Natural killer cell (primary cell): ENCODE results near the gene SLC10A2. TPM values are rescaled to one million over a fixed set of nuclear protein-coding genes. Genes with fewer than 3 reads are reported as not detected.

Source experiments
- ATAC-seq, 3 donors: fragments of 150-1000 bp in 2 of 3; fragments of 200-7000 bp in 1 of 3; cut with Tn5 transposase; 1 replicate in 1 of 3; 2 replicates in 2 of 3; pipeline ENCODE4 v1.10.0; 2021; ENCODE audit warnings: mild to moderate bottlenecking in 2 of 3, moderate library complexity in 2 of 3
- DNase-seq, 2 donors: peaks; one replicate each; pipeline versions ENCODE4 v3.0.0 to v3.0.0-alpha.2; 2013 to 2021; ENCODE audit warnings: mixed read lengths in 1 of 2
- H3K27ac ChIP-seq: one replicate; pipeline ENCODE4 v1.5.1; 2013; ENCODE audit warnings: mild to moderate bottlenecking, low read length
- H3K27me3 ChIP-seq: one replicate; pipeline ENCODE4 v1.6.1; 2013; ENCODE audit warnings: low read length; ENCODE audit not compliant: control insufficient read depth, insufficient read depth
- H3K36me3 ChIP-seq: one replicate; pipeline ENCODE4 v1.6.1; 2013; ENCODE audit warnings: low read length; ENCODE audit not compliant: control insufficient read depth, insufficient read depth
- H3K4me1 ChIP-seq: one replicate; pipeline ENCODE4 v1.6.1; 2013; ENCODE audit warnings: low read length; ENCODE audit not compliant: control insufficient read depth, insufficient read depth
- H3K4me3 ChIP-seq: one replicate; pipeline ENCODE4 v1.5.1; 2013; ENCODE audit warnings: low read length
- H3K9me3 ChIP-seq: one replicate; pipeline ENCODE4 v1.6.1; 2013; ENCODE audit warnings: low read length; ENCODE audit not compliant: control insufficient read depth, insufficient read depth
- H3K27ac Mint-ChIP-seq, 2 donors: one replicate each; pipeline ENCODE4 v1.8.0; 2022; ENCODE audit warnings: mild to moderate bottlenecking in 2 of 2, mixed read lengths in 2 of 2, moderate library complexity in 1 of 2
- H3K27me3 Mint-ChIP-seq, 2 donors: one replicate each; pipeline ENCODE4 v1.8.0; 2022; ENCODE audit warnings: low read depth in 2 of 2, mixed read lengths in 2 of 2
- H3K36me3 Mint-ChIP-seq: one replicate; pipeline ENCODE4 v1.8.0; 2022; ENCODE audit warnings: mixed read lengths
- H3K4me1 Mint-ChIP-seq, 2 donors: one replicate each; pipeline ENCODE4 v1.8.0; 2022; ENCODE audit warnings: mixed read lengths in 2 of 2
- H3K4me3 Mint-ChIP-seq: one replicate; pipeline ENCODE4 v1.8.0; 2022; ENCODE audit warnings: mild to moderate bottlenecking, moderate library complexity, mixed read lengths
- H3K9me3 Mint-ChIP-seq, 2 donors: one replicate each; pipeline ENCODE4 v1.8.0; 2022; ENCODE audit warnings: mixed read lengths in 2 of 2
- WGBS: methylation state at CpG from one replicate; pipeline ENCODE4 v1.1.7; 2013; ENCODE audit warnings: missing lambda C conversion rate; ENCODE audit not compliant: insufficient coverage; 5-methylcytosine and 5-hydroxymethylcytosine counted together
- intact Hi-C: fragments of 100-400 bp; cut with micrococcal nuclease; formaldehyde crosslinking; loops from one replicate; pipeline ENCODE4 v1.14.2; 2022
- total RNA-seq, 4 donors: library from RNA; stranded (reverse); fragments of 120-200 nt in 1 of 4; gene quantifications; one replicate each; pipeline versions ENCODE4 v1.2.3 to v1.2.4, GENCODE V29; 2013 to 2022
- TF ChIP-seq, protein P1 (sequence below): fragments of 200-600 bp; IDR thresholded peaks from one replicate; pipeline ENCODE4 v1.8.0; 2022; ENCODE audit warnings: antibody characterized with exemption

Gene SLC10A2
- total RNA-seq, 3 donors from 2014 or later (not counting 1 experiment from before 2014, with no cell fraction given): not detected

DNA sequence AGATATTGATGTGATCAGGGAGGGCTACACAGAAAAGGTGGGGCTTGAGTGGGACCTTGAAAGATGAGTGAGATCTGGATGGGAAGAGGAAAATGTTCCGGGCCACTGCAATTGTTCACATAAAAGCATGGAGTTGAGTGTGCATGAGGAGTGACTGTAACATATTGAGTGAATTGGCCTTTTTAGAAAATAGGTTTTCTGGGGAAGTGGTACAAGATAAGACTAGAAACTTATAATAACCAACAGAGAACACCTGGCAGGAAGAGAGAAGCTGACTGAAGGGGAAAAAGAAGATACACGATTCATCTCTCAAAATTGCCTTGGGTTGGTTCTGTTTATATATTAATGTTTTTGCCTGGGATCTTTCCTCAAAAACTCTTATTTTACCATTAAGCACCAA lies 32.2 kb downstream of the SLC10A2 start:
- no peak overlapping the region for H3K27ac Mint-ChIP-seq
- intact Hi-C loops: no loop called here
- H3K27me3 Mint-ChIP-seq: no peaks in the 10 kb centered on the region
- TF ChIP-seq, protein P1, sequence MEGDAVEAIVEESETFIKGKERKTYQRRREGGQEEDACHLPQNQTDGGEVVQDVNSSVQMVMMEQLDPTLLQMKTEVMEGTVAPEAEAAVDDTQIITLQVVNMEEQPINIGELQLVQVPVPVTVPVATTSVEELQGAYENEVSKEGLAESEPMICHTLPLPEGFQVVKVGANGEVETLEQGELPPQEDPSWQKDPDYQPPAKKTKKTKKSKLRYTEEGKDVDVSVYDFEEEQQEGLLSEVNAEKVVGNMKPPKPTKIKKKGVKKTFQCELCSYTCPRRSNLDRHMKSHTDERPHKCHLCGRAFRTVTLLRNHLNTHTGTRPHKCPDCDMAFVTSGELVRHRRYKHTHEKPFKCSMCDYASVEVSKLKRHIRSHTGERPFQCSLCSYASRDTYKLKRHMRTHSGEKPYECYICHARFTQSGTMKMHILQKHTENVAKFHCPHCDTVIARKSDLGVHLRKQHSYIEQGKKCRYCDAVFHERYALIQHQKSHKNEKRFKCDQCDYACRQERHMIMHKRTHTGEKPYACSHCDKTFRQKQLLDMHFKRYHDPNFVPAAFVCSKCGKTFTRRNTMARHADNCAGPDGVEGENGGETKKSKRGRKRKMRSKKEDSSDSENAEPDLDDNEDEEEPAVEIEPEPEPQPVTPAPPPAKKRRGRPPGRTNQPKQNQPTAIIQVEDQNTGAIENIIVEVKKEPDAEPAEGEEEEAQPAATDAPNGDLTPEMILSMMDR: no peak
- DNase-seq (no peak), ATAC-seq (no peak)
- H3K36me3 Mint-ChIP-seq: no peaks in the 10 kb centered on the region
- Histone ChIP-seq H3K27me3 (no peaks in the 10 kb centered on the region), H3K36me3 (no peaks in the 10 kb centered on the region), H3K4me3 (no peak overlapping the region), H3K9me3 (no peaks in the 10 kb centered on the region), H3K4me1 (no peaks in the 10 kb centered on the region), H3K27ac (no peak overlapping the region)
- peaks cover 0 to 3% of the 10 kb centered on the region in 2 donors for H3K9me3 Mint-ChIP-seq
- 91% methylated on average over 1 of the region's 2 CpGs for WGBS
- no peaks in the 10 kb centered on the region for H3K4me1 Mint-ChIP-seq
- H3K4me3 Mint-ChIP-seq: no peak overlapping the region

DNA sequence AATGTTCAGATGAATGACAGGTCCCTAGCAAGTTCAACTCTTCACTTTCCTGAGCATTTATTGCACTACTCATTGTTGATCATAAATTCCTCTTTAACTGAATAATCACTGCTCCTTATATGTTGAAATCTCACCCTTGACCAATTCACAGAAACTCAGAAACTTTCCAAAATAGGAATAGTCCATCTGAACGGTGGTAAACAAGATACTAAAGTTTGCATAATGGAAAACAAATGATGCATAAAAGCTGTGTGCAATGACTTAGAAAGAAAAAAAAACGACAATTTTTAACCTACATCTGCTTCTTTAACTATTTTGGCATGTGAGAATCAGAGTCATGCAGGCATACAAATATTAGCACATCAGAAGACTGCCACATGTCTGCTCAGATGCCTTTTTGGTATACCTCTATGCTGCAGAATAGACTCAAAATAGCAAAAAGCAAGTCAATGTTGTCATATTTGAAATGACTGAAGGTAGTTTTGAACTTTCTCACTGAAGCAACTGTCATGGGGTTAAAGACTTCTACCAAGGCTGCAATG lies 34.8 kb downstream of the SLC10A2 start:
- Histone ChIP-seq H3K9me3 (peaks cover 5% of the 10 kb centered on the region), H3K36me3 (no peaks in the 10 kb centered on the region), H3K4me3 (no peak overlapping the region), H3K27ac (no peak overlapping the region), H3K27me3 (no peaks in the 10 kb centered on the region), H3K4me1 (no peaks in the 10 kb centered on the region)
- Mint-ChIP-seq H3K4me1 (no peaks in the 10 kb centered on the region), H3K27ac (no peak overlapping the region), H3K4me3 (no peak overlapping the region), H3K27me3 (no peaks in the 10 kb centered on the region), H3K36me3 (no peaks in the 10 kb centered on the region), H3K9me3 (peaks cover 7 to 8% of the 10 kb centered on the region in 2 donors)
- intact Hi-C loops: no loop called here
- WGBS: 15% methylated on average over 1 of the region's 2 CpGs
- TF ChIP-seq, protein P1: no peak
- no peak for DNase-seq
- ATAC-seq: no peak

GRCh38 chr13:103030776-103031175 lies 35.4 kb downstream of the SLC10A2 start:
- H3K27ac Mint-ChIP-seq: no peak overlapping the region
- TF ChIP-seq, protein P1: no peak
- H3K4me3 Mint-ChIP-seq: no peak overlapping the region
- Histone ChIP-seq H3K4me3 (no peak overlapping the region), H3K27me3 (no peaks in the 10 kb centered on the region), H3K36me3 (no peaks in the 10 kb centered on the region), H3K4me1 (no peaks in the 10 kb centered on the region), H3K27ac (no peak overlapping the region), H3K9me3 (peaks cover 5% of the 10 kb centered on the region)
- intact Hi-C loops: no loop called here
- H3K9me3 Mint-ChIP-seq: peaks cover 10% of the 10 kb centered on the region in 2 donors
- H3K27me3 Mint-ChIP-seq: no peaks in the 10 kb centered on the region
- ATAC-seq (no peak), DNase-seq (no peak)
- peaks cover 5% of the 10 kb centered on the region for H3K36me3 Mint-ChIP-seq
- WGBS: 83% methylated on average over 2 of the region's 2 CpGs
- H3K4me1 Mint-ChIP-seq: no peaks in the 10 kb centered on the region

DNA sequence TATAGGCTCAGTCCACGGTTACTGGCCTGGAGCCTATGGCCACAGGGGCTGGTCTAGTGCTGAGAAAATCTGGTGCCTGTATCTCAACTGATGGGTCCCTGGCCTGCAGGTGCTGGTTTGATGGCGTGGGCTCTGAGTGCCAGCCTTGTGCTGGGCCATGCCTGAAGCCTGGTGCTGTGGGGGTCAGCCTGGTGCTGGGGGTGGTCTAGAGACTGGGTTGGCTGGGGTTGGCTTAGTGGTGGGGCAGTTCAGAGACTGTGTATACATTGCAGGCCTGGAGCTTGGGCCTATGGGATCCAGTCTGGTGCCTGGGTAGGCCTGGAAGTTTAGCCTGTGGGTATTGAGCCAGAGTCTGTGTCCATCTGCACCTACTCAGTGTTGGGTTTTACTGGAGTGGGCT lies 36.4 kb downstream of the SLC10A2 start:
- intact Hi-C loops: no loop called here
- H3K36me3 ChIP-seq: no peaks in the 10 kb centered on the region
- 83% methylated on average over 2 of the region's 2 CpGs for WGBS
- no peak overlapping the region for H3K4me3 ChIP-seq
- DNase-seq: no peak
- no peaks in the 10 kb centered on the region for H3K4me1 ChIP-seq
- TF ChIP-seq, protein P1: no peak
- H3K4me1 Mint-ChIP-seq: no peaks in the 10 kb centered on the region
- no peak overlapping the region for H3K27ac Mint-ChIP-seq
- peaks cover 11 to 12% of the 10 kb centered on the region in 2 donors for H3K9me3 Mint-ChIP-seq
- no peaks in the 10 kb centered on the region for H3K27me3 Mint-ChIP-seq
- H3K36me3 Mint-ChIP-seq: peaks cover 13% of the 10 kb centered on the region
- no peak overlapping the region for H3K4me3 Mint-ChIP-seq
- H3K27ac ChIP-seq: no peak overlapping the region
- H3K9me3 ChIP-seq: peaks cover 5% of the 10 kb centered on the region
- peak in 1 of 3 donors; percentile 24 for ATAC-seq
- no peaks in the 10 kb centered on the region for H3K27me3 ChIP-seq
